Suprapubic skin (tissue), 3 donors: ENCODE measurements around the gene CSTF3.
"Not testable (repeated sequence)": the region's sequence is repeated elsewhere in the genome, so short reads cannot be mapped to it uniquely, and the experiment has no call there.

Experiments
- EP300 ChIP-seq: sonication (generic); formaldehyde crosslinking; IDR thresholded peaks from one replicate; pipeline ENCODE4 v1.6.1; 2017; ENCODE audit warnings: antibody characterized with exemption
- TF ChIP-seq, protein P1 (sequence below), 2 donors: fragments of 200-600 bp in 1 of 2; fragments of 450-650 bp in 1 of 2; sonication (generic) in 1 of 2; IDR thresholded peaks; one replicate each; pipeline ENCODE4 v1.5.1; 2016 to 2019; ENCODE audit warnings: antibody characterized with exemption in 2 of 2, mild to moderate bottlenecking in 1 of 2, moderate library complexity in 1 of 2

DNA sequence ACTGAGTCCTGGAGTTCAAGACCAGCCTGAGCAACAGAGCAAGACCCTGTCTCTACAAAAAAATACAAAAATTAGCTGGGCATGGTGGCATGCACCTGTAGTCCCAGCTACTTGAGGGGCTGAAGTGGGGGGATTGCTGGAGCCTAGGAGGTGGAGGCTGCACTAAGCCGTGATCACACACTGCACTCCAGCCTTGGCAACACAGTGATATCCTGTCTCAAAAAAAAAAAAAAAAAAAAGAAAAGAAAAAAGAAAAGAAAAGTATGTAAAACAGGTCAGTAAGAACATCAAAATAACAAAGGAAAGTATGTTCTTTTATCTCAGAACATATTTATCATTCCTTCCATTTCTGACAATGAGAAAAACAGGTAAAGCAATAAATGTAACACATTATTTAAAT is 38.6 kb downstream of the CSTF3 start:
- TF ChIP-seq, protein P1, sequence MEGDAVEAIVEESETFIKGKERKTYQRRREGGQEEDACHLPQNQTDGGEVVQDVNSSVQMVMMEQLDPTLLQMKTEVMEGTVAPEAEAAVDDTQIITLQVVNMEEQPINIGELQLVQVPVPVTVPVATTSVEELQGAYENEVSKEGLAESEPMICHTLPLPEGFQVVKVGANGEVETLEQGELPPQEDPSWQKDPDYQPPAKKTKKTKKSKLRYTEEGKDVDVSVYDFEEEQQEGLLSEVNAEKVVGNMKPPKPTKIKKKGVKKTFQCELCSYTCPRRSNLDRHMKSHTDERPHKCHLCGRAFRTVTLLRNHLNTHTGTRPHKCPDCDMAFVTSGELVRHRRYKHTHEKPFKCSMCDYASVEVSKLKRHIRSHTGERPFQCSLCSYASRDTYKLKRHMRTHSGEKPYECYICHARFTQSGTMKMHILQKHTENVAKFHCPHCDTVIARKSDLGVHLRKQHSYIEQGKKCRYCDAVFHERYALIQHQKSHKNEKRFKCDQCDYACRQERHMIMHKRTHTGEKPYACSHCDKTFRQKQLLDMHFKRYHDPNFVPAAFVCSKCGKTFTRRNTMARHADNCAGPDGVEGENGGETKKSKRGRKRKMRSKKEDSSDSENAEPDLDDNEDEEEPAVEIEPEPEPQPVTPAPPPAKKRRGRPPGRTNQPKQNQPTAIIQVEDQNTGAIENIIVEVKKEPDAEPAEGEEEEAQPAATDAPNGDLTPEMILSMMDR (IDR thresholded peaks at IDR 0.05) = not testable (repeated sequence)
- TF ChIP-seq EP300 = not testable (repeated sequence)
